ENCODE results near the gene ANKRD13C.

Gene ANKRD13C

GRCh38 chr1:70265946-70266345, 88.6 kb downstream of the ANKRD13C start:
- no peak for DNase-seq (ENCODE audit: low spot score)
- no peak for TF ChIP-seq CTCF (IDR thresholded peaks at IDR 0.05)

DNA sequence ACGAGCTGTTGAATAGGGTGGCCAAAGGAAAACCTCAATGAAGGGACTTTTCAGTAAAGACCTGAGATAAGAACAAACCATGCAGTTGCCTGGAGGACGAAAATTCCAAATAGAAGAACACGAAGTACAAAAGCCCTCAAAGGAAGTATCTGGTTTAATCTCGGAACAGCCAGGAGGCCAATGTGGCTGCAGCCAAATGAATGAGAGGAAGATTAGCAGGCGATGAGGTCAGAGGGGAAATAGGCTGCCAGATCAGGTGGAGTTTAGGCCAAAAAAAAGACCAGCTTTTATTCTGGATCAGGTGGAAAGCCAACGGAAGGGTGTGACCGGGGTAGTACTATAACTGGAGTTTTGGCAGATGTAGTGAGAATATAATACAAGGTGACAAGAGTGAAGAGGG, 89.7 kb downstream of the ANKRD13C start:
- no peak for DNase-seq (ENCODE audit: low spot score)
- Histone ChIP-seq H3K4me3 (no peak overlapping the region), H3K27ac (no peak overlapping the region)
- no peak for TF ChIP-seq CTCF (IDR thresholded peaks at IDR 0.05)

More at GRCh38 chr1:70265946-70266345, 88.6 kb downstream of the ANKRD13C start:
- no peak overlapping the region for H3K4me3 ChIP-seq
- no peak overlapping the region for H3K27ac ChIP-seq

DNA sequence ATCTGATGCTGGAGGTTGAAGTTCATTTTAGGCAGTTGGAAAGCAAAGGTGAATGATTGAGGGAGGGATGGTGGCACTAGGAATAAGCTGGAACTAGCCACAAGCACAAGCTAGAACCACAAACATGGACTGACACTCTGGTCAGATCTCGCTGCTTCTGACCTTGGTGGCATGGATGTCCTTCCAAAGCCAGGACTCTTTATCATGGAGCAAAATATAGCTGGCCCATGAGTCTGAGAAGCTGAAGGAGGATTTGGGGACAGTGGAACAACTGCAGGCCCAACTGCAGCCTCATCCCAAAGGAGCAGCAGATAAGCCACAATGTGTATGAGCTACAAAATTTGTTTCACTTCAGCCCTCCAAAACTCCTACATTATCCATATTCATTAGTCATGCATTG, 97.9 kb downstream of the ANKRD13C start:
- TF ChIP-seq CTCF (IDR thresholded peaks at IDR 0.05) = no peak
- no peak for DNase-seq (ENCODE audit: low spot score)
- Histone ChIP-seq H3K4me3 (no peak overlapping the region), H3K27ac (no peak overlapping the region)

DNA sequence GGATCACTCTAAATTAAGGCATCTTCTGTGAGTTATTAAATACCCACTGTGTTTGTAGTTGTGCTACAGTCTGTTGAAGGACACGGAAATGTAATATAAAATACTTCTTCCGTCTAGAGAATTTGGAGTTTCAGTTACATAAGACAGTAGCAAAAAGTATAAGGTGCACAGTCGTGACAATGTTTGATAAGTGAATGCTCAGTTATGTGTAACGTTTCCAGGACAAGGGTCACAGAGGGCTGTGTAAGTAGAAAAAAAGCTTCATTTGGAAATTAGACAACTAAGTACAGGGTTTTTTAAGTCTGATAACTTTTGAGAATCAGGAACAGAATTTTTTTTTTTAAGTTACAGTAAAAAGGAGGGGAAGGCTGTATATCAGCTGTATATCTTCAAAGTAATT, 105.8 kb downstream of the ANKRD13C start:
- no peak overlapping the region for H3K4me3 ChIP-seq
- no peak for TF ChIP-seq CTCF (IDR thresholded peaks at IDR 0.05)
- H3K27ac ChIP-seq = no peak overlapping the region
- no peak for DNase-seq (ENCODE audit: low spot score)

DNA sequence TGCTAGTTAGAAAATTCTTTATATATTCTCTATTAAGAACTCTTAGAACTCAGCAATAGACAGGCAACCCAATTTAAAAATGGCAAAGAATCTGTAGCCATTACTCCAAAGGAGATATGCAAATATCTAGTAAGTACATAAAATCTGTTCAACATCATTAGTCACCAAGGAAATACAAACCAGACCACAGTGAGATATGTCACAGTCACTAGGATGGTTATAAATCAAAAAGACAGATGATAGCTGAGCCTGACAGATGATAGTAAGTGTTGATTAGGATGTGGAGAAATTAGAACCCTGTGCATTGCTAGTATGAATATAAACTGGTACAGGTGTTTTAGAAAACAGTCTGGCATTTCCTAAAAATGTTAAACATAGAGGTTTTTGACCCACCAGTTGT, 106.8 kb downstream of the ANKRD13C start:
- no peak for TF ChIP-seq CTCF (IDR thresholded peaks at IDR 0.05)
- DNase-seq (ENCODE audit: low spot score) = no peak
- Histone ChIP-seq H3K4me3 (no peak overlapping the region), H3K27ac (no peak overlapping the region)

DNA sequence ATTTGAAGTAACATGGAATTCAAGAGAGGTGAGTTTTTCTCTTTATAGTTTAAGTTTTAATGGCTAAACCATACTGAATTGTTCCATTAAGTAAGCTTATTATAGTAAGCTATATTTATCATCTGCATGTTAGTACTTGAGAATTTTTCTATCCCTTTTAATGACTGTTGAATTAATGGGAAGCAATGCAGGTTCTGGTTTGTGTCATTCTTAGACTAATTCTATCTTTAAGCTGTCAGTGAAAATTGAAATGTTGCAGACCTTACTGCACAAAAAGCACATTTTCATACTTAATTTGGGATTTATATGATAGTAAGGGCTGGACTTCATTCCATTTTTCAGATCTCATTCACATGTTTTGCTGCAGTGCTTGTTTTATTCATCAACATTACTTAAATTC, 107.4 kb downstream of the ANKRD13C start:
- no peak overlapping the region for H3K4me3 ChIP-seq
- DNase-seq (ENCODE audit: low spot score) = no peak
- TF ChIP-seq CTCF (IDR thresholded peaks at IDR 0.05) = no peak
- no peak overlapping the region for H3K27ac ChIP-seq

GRCh38 chr1:70239940-70240339, 114.6 kb downstream of the ANKRD13C start:
- no peak overlapping the region for H3K27ac ChIP-seq
- no peak for TF ChIP-seq CTCF (IDR thresholded peaks at IDR 0.05)
- H3K4me3 ChIP-seq = no peak overlapping the region
- DNase-seq (ENCODE audit: low spot score) = no peak

Measured in coronary artery (tissue), 2 donors.